ENCODE measurements around the gene GNB1.

The GNB1 gene

GRCh38 chr1:1756661-1757421 is 134.0 kb downstream of the GNB1 start:
- Histone ChIP-seq H3K4ac (ENCODE audit: low read depth in 1 of 2, low read length in 2 of 2) (no peak overlapping the region), H3K27me3 (ENCODE audit: control insufficient read depth in 1 of 2, insufficient read depth in 1 of 2, low read length in 2 of 2) (no peaks in the 10 kb centered on the region), H3K36me3 (ENCODE audit: control insufficient read depth in 1 of 2, insufficient read depth in 2 of 2, low read depth in 1 of 2, low read length in 2 of 2) (peaks cover 78 to 98% of the 10 kb centered on the region in 2 experiments), H3K4me3 (ENCODE audit: insufficient read depth in 1 of 2, low read depth in 1 of 2, low read length in 2 of 2) (no peak overlapping the region), H3K14ac (ENCODE audit: low read length in 2 of 2) (no peak overlapping the region), H3K27ac (ENCODE audit: low read length, poor library complexity, severe bottlenecking) (no peak overlapping the region), H3K79me1 (replicated peaks; ENCODE audit: low read length, poor library complexity, severe bottlenecking) (peaks cover 53% of the 10 kb centered on the region), H2AK5ac (ENCODE audit: low read length, severe bottlenecking) (no peak overlapping the region), H4K91ac (ENCODE audit: low read length) (no peak overlapping the region), H4K8ac (ENCODE audit: low read length) (no peak overlapping the region), H2BK5ac (ENCODE audit: low read depth, low read length, poor library complexity, severe bottlenecking) (no peak overlapping the region), H2AFZ (ENCODE audit: low read depth, low read length) (no peak overlapping the region), H2BK15ac (ENCODE audit: low read depth, poor library complexity, severe bottlenecking) (no peak overlapping the region), H2BK12ac (ENCODE audit: low read length in 2 of 2) (no peak overlapping the region), H3K23ac (ENCODE audit: low read length in 2 of 2) (no peak overlapping the region), H3K4me1 (ENCODE audit: control insufficient read depth, insufficient read depth, low read depth, low read length) (peaks cover 14% of the 10 kb centered on the region), H2BK120ac (ENCODE audit: low read depth, low read length) (no peak overlapping the region), H3K9me3 (ENCODE audit: control insufficient read depth, low read length) (no peaks in the 10 kb centered on the region), H3K18ac (ENCODE audit: low read depth in 1 of 2, low read length in 2 of 2) (no peak overlapping the region), H3K9ac (ENCODE audit: low read length) (no peak overlapping the region), H3K4me2 (ENCODE audit: low read length, poor library complexity, severe bottlenecking) (no peak overlapping the region)
- 95% methylated on average over 31 of the region's 33 CpGs for WGBS
- no peak for DNase-seq

DNA sequence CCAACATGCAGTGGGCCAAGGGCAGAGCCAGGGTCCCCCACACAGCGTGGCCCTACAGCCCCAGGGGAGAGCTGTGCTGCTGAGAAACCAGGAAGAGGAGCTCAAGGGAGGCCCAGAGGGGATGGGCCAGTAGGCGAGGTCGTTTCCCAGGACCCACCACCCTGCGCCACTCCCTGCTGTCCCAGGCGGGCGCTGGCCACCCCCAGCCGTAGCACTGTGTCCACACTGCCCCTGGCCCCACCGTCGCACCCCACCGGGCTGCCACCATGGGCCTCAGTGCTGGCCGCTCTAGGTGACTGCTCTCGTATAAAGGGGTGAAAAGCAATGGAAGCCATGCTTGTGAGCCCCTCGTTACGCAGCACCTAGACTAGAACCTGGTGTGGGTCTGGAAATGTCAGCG is 135.0 kb downstream of the GNB1 start:
- Histone ChIP-seq H3K23ac (ENCODE audit: low read length in 2 of 2) (no peak overlapping the region), H3K27me3 (ENCODE audit: control insufficient read depth in 1 of 2, insufficient read depth in 1 of 2, low read length in 2 of 2) (no peaks in the 10 kb centered on the region), H3K4me2 (ENCODE audit: low read length, poor library complexity, severe bottlenecking) (no peak overlapping the region), H3K4me3 (ENCODE audit: insufficient read depth in 1 of 2, low read depth in 1 of 2, low read length in 2 of 2) (no peak overlapping the region), H2BK15ac (ENCODE audit: low read depth, poor library complexity, severe bottlenecking) (no peak overlapping the region), H2BK12ac (ENCODE audit: low read length in 2 of 2) (no peak overlapping the region), H2BK120ac (ENCODE audit: low read depth, low read length) (no peak overlapping the region), H2AFZ (ENCODE audit: low read depth, low read length) (no peak overlapping the region), H3K9ac (ENCODE audit: low read length) (no peak overlapping the region), H3K14ac (ENCODE audit: low read length in 2 of 2) (no peak overlapping the region), H2AK5ac (ENCODE audit: low read length, severe bottlenecking) (no peak overlapping the region), H3K27ac (ENCODE audit: low read length, poor library complexity, severe bottlenecking) (no peak overlapping the region), H3K79me1 (replicated peaks; ENCODE audit: low read length, poor library complexity, severe bottlenecking) (peaks cover 53% of the 10 kb centered on the region), H3K4me1 (ENCODE audit: control insufficient read depth, insufficient read depth, low read depth, low read length) (peaks cover 14% of the 10 kb centered on the region), H3K18ac (ENCODE audit: low read depth in 1 of 2, low read length in 2 of 2) (no peak overlapping the region), H3K36me3 (ENCODE audit: control insufficient read depth in 1 of 2, insufficient read depth in 2 of 2, low read depth in 1 of 2, low read length in 2 of 2) (peaks cover 68 to 89% of the 10 kb centered on the region in 2 experiments), H4K91ac (ENCODE audit: low read length) (no peak overlapping the region), H2BK5ac (ENCODE audit: low read depth, low read length, poor library complexity, severe bottlenecking) (no peak overlapping the region), H3K4ac (ENCODE audit: low read depth in 1 of 2, low read length in 2 of 2) (no peak overlapping the region), H3K9me3 (ENCODE audit: control insufficient read depth, low read length) (no peaks in the 10 kb centered on the region), H4K8ac (ENCODE audit: low read length) (no peak overlapping the region)
- 88% methylated on average over 15 of the region's 15 CpGs for WGBS
- DNase-seq, result no peak

GRCh38 chr1:1755426-1755825 is 135.5 kb downstream of the GNB1 start:
- H2AK5ac ChIP-seq (ENCODE audit: low read length, severe bottlenecking), result no peak overlapping the region
- no peak for DNase-seq
- peaks cover 64 to 84% of the 10 kb centered on the region in 2 experiments for H3K36me3 ChIP-seq (ENCODE audit: control insufficient read depth in 1 of 2, insufficient read depth in 2 of 2, low read depth in 1 of 2, low read length in 2 of 2)
- peak overlapping the region in 1 of 2 experiments; percentile 9 for H3K18ac ChIP-seq (ENCODE audit: low read depth in 1 of 2, low read length in 2 of 2)
- H2BK5ac ChIP-seq (ENCODE audit: low read depth, low read length, poor library complexity, severe bottlenecking), result no peak overlapping the region
- H4K8ac ChIP-seq (ENCODE audit: low read length), result no peak overlapping the region
- H2BK15ac ChIP-seq (ENCODE audit: low read depth, poor library complexity, severe bottlenecking), result no peak overlapping the region
- no peak overlapping the region for H2BK120ac ChIP-seq (ENCODE audit: low read depth, low read length)
- no peaks in the 10 kb centered on the region for H3K9me3 ChIP-seq (ENCODE audit: control insufficient read depth, low read length)
- WGBS, result 94% methylated on average over 18 of the region's 19 CpGs
- H3K27ac ChIP-seq (ENCODE audit: low read length, poor library complexity, severe bottlenecking), result no peak overlapping the region
- H3K27me3 ChIP-seq (ENCODE audit: control insufficient read depth in 1 of 2, insufficient read depth in 1 of 2, low read length in 2 of 2), result no peaks in the 10 kb centered on the region
- H3K4me3 ChIP-seq (ENCODE audit: insufficient read depth in 1 of 2, low read depth in 1 of 2, low read length in 2 of 2), result no peak overlapping the region
- H3K4me2 ChIP-seq (ENCODE audit: low read length, poor library complexity, severe bottlenecking), result no peak overlapping the region
- H2BK12ac ChIP-seq (ENCODE audit: low read length in 2 of 2), result no peak overlapping the region
- H2AFZ ChIP-seq (ENCODE audit: low read depth, low read length), result no peak overlapping the region
- no peak overlapping the region for H4K91ac ChIP-seq (ENCODE audit: low read length)
- no peak overlapping the region for H3K23ac ChIP-seq (ENCODE audit: low read length in 2 of 2)
- H3K14ac ChIP-seq (ENCODE audit: low read length in 2 of 2), result no peak overlapping the region
- H3K4ac ChIP-seq (ENCODE audit: low read depth in 1 of 2, low read length in 2 of 2), result no peak overlapping the region
- H3K9ac ChIP-seq (ENCODE audit: low read length), result no peak overlapping the region
- peaks cover 10% of the 10 kb centered on the region for H3K4me1 ChIP-seq (ENCODE audit: control insufficient read depth, insufficient read depth, low read depth, low read length)
- peaks cover 52% of the 10 kb centered on the region for H3K79me1 ChIP-seq (replicated peaks; ENCODE audit: low read length, poor library complexity, severe bottlenecking)

DNA sequence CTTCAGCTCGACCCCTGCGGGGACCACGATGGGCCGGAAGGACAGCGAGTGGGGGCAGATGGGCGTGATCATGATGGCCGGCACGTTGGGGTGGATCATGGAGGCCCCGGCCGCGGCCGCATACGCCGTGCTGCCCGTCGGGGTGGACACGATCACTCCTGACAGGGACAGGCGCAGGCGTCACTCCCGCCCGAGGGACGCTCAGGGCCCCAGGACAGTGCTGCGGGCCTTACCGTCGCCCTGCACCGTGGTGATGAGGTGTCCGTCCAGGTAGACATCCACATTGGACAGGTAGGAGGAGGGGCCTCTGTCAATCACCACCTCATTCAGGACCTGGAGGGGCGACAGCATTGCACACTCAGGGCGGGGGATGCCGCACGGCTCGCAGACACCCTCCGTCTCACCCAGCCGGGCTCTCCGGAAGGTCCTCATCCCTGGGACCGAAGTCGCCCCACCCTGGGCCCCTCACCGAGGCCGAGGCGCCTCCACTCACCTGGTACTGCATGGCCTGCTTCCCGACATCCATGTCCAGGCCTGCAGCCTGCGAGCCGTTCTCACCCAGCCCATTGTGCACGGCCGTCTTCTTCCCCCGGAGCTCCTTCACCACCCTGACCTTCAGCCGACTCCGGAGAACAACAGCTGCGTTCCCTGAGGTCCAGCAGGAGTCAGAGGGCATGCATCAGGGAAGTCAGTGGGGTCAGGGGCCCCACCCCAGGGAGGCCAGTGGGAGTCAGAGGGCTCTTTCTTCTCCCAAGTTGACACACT is 136.7 kb downstream of the GNB1 start:
- Histone ChIP-seq H3K79me1 (replicated peaks; ENCODE audit: low read length, poor library complexity, severe bottlenecking) (peaks cover 41% of the 10 kb centered on the region), H3K14ac (ENCODE audit: low read length in 2 of 2) (no peak overlapping the region), H2BK12ac (ENCODE audit: low read length in 2 of 2) (no peak overlapping the region), H3K18ac (ENCODE audit: low read depth in 1 of 2, low read length in 2 of 2) (no peak overlapping the region), H3K4me3 (ENCODE audit: insufficient read depth in 1 of 2, low read depth in 1 of 2, low read length in 2 of 2) (no peak overlapping the region), H3K9me3 (ENCODE audit: control insufficient read depth, low read length) (no peaks in the 10 kb centered on the region), H4K91ac (ENCODE audit: low read length) (no peak overlapping the region), H3K4me2 (ENCODE audit: low read length, poor library complexity, severe bottlenecking) (no peak overlapping the region), H2BK120ac (ENCODE audit: low read depth, low read length) (no peak overlapping the region), H2BK5ac (ENCODE audit: low read depth, low read length, poor library complexity, severe bottlenecking) (no peak overlapping the region), H2AFZ (ENCODE audit: low read depth, low read length) (no peak overlapping the region), H2AK5ac (ENCODE audit: low read length, severe bottlenecking) (no peak overlapping the region), H3K27me3 (ENCODE audit: control insufficient read depth in 1 of 2, insufficient read depth in 1 of 2, low read length in 2 of 2) (no peaks in the 10 kb centered on the region), H3K23ac (ENCODE audit: low read length in 2 of 2) (no peak overlapping the region), H3K4me1 (ENCODE audit: control insufficient read depth, insufficient read depth, low read depth, low read length) (peaks cover 8% of the 10 kb centered on the region), H3K4ac (ENCODE audit: low read depth in 1 of 2, low read length in 2 of 2) (no peak overlapping the region), H4K8ac (ENCODE audit: low read length) (no peak overlapping the region), H3K9ac (ENCODE audit: low read length) (no peak overlapping the region), H3K27ac (ENCODE audit: low read length, poor library complexity, severe bottlenecking) (no peak overlapping the region), H2BK15ac (ENCODE audit: low read depth, poor library complexity, severe bottlenecking) (no peak overlapping the region), H3K36me3 (ENCODE audit: control insufficient read depth in 1 of 2, insufficient read depth in 2 of 2, low read depth in 1 of 2, low read length in 2 of 2) (peaks cover 52 to 72% of the 10 kb centered on the region in 2 experiments)
- WGBS, result 96% methylated on average over 47 of the region's 49 CpGs
- no peak for DNase-seq
